Neural progenitor cell (in vitro differentiated cells): ENCODE measurements around the gene EEF1AKMT3. TPM values are rescaled to one million over a fixed set of nuclear protein-coding genes. Genes with fewer than 3 reads are reported as not detected.
A peak's percentile ranks its signal among the peaks of the same experiment; 100 is the strongest.

Experiments used
- DNase-seq: peaks from one replicate; pipeline ENCODE4 v3.0.0-alpha.2; 2016; ENCODE audit warnings: low spot score
- H2AFZ ChIP-seq: fragments of 200-600 bp; sonication (generic); replicated peaks from 2 replicates; pipeline ENCODE4 v1.6.1; 2016; ENCODE audit warnings: antibody characterized with exemption
- H3F3A ChIP-seq: fragments of 200-600 bp; sonication (generic); 2 replicates; pipeline ENCODE4 v1.6.1; 2016; ENCODE audit warnings: antibody characterized with exemption, low read depth
- H3K27ac ChIP-seq: fragments of 200-600 bp; sonication (generic); 2 replicates; pipeline ENCODE4 v1.5.1; 2016; ENCODE audit warnings: mild to moderate bottlenecking
- H3K27me3 ChIP-seq: fragments of 200-600 bp; sonication (generic); 2 replicates; pipeline ENCODE4 v1.6.1; 2016; ENCODE audit warnings: mild to moderate bottlenecking, moderate library complexity
- H3K36me3 ChIP-seq: fragments of 200-600 bp; sonication (generic); 2 replicates; pipeline ENCODE4 v1.5.1; 2016
- H3K4me1 ChIP-seq: fragments of 200-600 bp; sonication (generic); 2 replicates; pipeline ENCODE4 v1.6.1; 2016; ENCODE audit warnings: mixed run types
- H3K4me2 ChIP-seq: fragments of 200-600 bp; sonication (generic); 2 replicates; pipeline ENCODE4 v1.6.1; 2016
- H3K4me3 ChIP-seq: fragments of 200-600 bp; sonication (generic); 2 replicates; pipeline ENCODE4 v1.5.1; 2016
- H3K79me2 ChIP-seq: fragments of 200-600 bp; sonication (generic); 2 replicates; pipeline ENCODE4 v1.6.1; 2016; ENCODE audit warnings: low read depth
- H3K9ac ChIP-seq: fragments of 200-600 bp; sonication (generic); 2 replicates; pipeline ENCODE4 v1.6.1; 2016
- H3K9me3 ChIP-seq: fragments of 200-600 bp; sonication (generic); 2 replicates; pipeline ENCODE4 v1.5.1; 2016; ENCODE audit warnings: low read depth
- H4K20me1 ChIP-seq: fragments of 200-600 bp; sonication (generic); 2 replicates; pipeline ENCODE4 v1.6.1; 2016; ENCODE audit warnings: low read depth
- H3K27ac Mint-ChIP-seq: 3 replicates; pipeline ENCODE4 v1.8.0; 2021; ENCODE audit warnings: mixed read lengths
- H3K27me3 Mint-ChIP-seq: 2 replicates; pipeline ENCODE4 v1.8.0; 2022; ENCODE audit warnings: low read depth, mild to moderate bottlenecking, inconsistent platforms, moderate library complexity, mixed read lengths; ENCODE audit not compliant: insufficient read depth
- H3K36me3 Mint-ChIP-seq: 3 replicates; pipeline ENCODE4 v1.8.0; 2021; ENCODE audit warnings: mixed read lengths
- H3K4me1 Mint-ChIP-seq: 3 replicates; pipeline ENCODE4 v1.8.0; 2021; ENCODE audit warnings: mixed read lengths
- H3K4me3 Mint-ChIP-seq: 3 replicates; pipeline ENCODE4 v1.8.0; 2021; ENCODE audit warnings: mild to moderate bottlenecking, moderate library complexity, mixed read lengths
- H3K9me3 Mint-ChIP-seq: 3 replicates; pipeline ENCODE4 v1.8.0; 2020; ENCODE audit warnings: mixed read lengths
- EZH2 ChIP-seq: fragments of 200-600 bp; sonication (generic); IDR thresholded peaks from 2 replicates; pipeline ENCODE4 v1.6.1; 2017; ENCODE audit warnings: antibody characterized with exemption, mild to moderate bottlenecking, moderate library complexity
- EZH2phosphoT487 ChIP-seq: fragments of 200-600 bp; sonication (generic); IDR thresholded peaks from 2 replicates; pipeline ENCODE4 v1.6.1; 2017; ENCODE audit warnings: antibody characterized with exemption
- microRNA counts: library from miRNA; unstranded; fragments of <30 nt; microRNA quantifications from one replicate; lab custom pipeline; 2016
- microRNA-seq: library from miRNA; unstranded; fragments of <30 nt; microRNA quantifications from one replicate; pipeline ENCODE4, GENCODE V29; 2016
- small RNA-seq: library from RNA; depleted of rRNA; stranded (forward); fragments of <200 nt; gene quantifications from one replicate; pipeline ENCODE3, GENCODE V24; 2015
- total RNA-seq: library from RNA; depleted of rRNA; stranded (reverse); fragments of >200 nt; gene quantifications from 2 replicates; pipeline ENCODE4 v1.2.3, GENCODE V29; 2015; ENCODE audit warnings: low replicate concordance
- TF ChIP-seq, protein P1 (sequence below): fragments of 200-600 bp; sonication (generic); IDR thresholded peaks from 2 replicates; pipeline ENCODE4 v1.5.1; 2017; ENCODE audit warnings: antibody characterized with exemption, mild to moderate bottlenecking

Gene EEF1AKMT3
- total RNA-seq, 1 donor from 2014 or later = 2.1 TPM

DNA sequence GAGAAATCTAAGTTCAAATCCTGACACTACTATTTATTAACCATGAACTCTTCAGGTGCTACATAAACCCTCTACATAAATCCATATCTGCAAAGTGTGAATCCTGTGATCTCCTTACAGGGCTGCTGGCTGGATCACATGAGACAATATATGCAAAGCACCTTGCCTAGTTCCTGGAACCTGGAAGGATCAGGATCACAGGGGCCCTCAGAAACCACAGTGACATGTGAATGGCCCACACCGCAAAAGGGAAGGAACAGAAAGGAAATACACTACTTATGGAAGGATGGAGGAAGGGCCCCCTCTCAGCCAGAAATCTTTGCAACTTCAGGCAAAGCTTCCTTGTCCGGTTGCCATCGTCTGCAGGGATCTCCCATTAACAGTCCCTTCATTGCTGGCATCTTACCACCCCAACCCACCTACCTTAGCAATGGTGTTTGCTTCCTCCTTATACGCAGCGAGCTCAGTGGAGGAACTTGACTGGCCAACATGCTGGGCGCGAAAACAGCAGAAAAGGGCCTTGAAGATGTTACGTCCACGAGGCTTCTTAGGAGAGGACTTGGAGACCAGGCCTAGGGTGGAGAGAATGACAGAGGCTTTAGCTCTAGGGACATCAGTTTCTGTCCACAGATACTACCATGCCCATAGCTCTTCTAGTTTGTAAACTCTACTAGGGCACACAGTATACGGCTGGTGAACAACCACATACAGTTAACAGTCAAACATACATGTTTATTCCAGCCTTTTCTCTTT, 56.8 kb downstream of the EEF1AKMT3 start:
- DNase-seq = no peak
- Mint-ChIP-seq H3K27ac (no peak overlapping the region), H3K36me3 (peaks cover 26% of the 10 kb centered on the region), H3K4me1 (peaks cover 30% of the 10 kb centered on the region), H3K9me3 (no peaks in the 10 kb centered on the region), H3K27me3 (peaks cover 8% of the 10 kb centered on the region), H3K4me3 (no peak overlapping the region)
- Histone ChIP-seq H3F3A (peaks cover 28% of the 10 kb centered on the region), H3K4me3 (no peak overlapping the region), H3K9ac (no peak overlapping the region), H3K4me1 (peaks cover 27% of the 10 kb centered on the region), H3K27ac (no peak overlapping the region), H3K36me3 (no peaks in the 10 kb centered on the region), H3K79me2 (peaks cover 49% of the 10 kb centered on the region), H3K27me3 (no peaks in the 10 kb centered on the region), H4K20me1 (peaks cover 79% of the 10 kb centered on the region), H3K9me3 (no peaks in the 10 kb centered on the region), H3K4me2 (no peak overlapping the region), H2AFZ (no peak overlapping the region)
- TF ChIP-seq EZH2 (no peak), EZH2phosphoT487 (no peak)
- TF ChIP-seq, protein P1, sequence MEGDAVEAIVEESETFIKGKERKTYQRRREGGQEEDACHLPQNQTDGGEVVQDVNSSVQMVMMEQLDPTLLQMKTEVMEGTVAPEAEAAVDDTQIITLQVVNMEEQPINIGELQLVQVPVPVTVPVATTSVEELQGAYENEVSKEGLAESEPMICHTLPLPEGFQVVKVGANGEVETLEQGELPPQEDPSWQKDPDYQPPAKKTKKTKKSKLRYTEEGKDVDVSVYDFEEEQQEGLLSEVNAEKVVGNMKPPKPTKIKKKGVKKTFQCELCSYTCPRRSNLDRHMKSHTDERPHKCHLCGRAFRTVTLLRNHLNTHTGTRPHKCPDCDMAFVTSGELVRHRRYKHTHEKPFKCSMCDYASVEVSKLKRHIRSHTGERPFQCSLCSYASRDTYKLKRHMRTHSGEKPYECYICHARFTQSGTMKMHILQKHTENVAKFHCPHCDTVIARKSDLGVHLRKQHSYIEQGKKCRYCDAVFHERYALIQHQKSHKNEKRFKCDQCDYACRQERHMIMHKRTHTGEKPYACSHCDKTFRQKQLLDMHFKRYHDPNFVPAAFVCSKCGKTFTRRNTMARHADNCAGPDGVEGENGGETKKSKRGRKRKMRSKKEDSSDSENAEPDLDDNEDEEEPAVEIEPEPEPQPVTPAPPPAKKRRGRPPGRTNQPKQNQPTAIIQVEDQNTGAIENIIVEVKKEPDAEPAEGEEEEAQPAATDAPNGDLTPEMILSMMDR = no peak

DNA sequence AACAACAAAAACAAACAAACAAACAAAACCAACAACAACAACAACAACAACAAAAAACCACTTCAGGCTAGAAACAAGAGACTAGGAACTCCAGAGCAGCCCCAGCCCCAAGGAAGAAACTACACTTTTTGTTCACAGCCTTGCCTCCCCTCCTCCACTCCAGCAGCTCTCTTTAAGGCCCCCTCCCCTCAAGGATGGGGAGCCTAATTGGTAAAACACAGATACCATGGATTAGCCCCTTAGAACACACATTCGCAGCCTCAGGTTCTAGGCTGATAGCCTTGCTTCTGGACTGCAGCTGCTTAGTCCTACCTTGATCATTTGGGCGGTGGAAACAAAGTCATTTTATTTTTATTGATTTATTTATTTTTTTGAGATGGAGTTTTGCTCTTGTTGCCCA, 58.0 kb downstream of the EEF1AKMT3 start:
- H3K4me1 ChIP-seq = peaks cover 37% of the 10 kb centered on the region
- H3K4me2 ChIP-seq = no peak overlapping the region
- H3K27me3 Mint-ChIP-seq = peaks cover 7% of the 10 kb centered on the region
- H3F3A ChIP-seq = peaks cover 37% of the 10 kb centered on the region
- H3K27ac ChIP-seq = no peak overlapping the region
- H3K27ac Mint-ChIP-seq = no peak overlapping the region
- no peak overlapping the region for H3K9ac ChIP-seq
- H3K36me3 ChIP-seq = no peaks in the 10 kb centered on the region
- peaks cover 37% of the 10 kb centered on the region for H3K4me1 Mint-ChIP-seq
- H2AFZ ChIP-seq = no peak overlapping the region
- TF ChIP-seq EZH2phosphoT487 (no peak), EZH2 (no peak)
- TF ChIP-seq, protein P1 = no peak
- peaks cover 60% of the 10 kb centered on the region for H3K79me2 ChIP-seq
- H3K4me3 Mint-ChIP-seq = peak overlapping the region; percentile 58
- H3K4me3 ChIP-seq = no peak overlapping the region
- H4K20me1 ChIP-seq = peaks cover 88% of the 10 kb centered on the region
- H3K9me3 Mint-ChIP-seq = no peaks in the 10 kb centered on the region
- DNase-seq = no peak
- H3K27me3 ChIP-seq = no peaks in the 10 kb centered on the region
- H3K36me3 Mint-ChIP-seq = peaks cover 23% of the 10 kb centered on the region
- no peaks in the 10 kb centered on the region for H3K9me3 ChIP-seq

MicroRNA genes within 50 kb of the gene (microRNA counts, 767-probe panel; counts per million panel counts)
- 9,015 counts per million, percentile 96 among the panel's probes with 10 or more counts for microRNA hsa-miR-26a-5p (lab: Ali Mortazavi, UCI)

Small RNA genes within 50 kb of the gene (microRNA-seq; reads per million reads assigned to microRNA genes)
- gene MIR26A2 = 11.3 reads per million, percentile 40 among the genes with 10 or more reads in this experiment
- not detected for gene MIR6759

Small RNA genes within 50 kb of the gene (small RNA-seq; reads per million reads assigned to genes)
- gene MIR26A2 (not detected), gene RNU6-1083P (not detected)

Other genes starting within 250 kb of the EEF1AKMT3 start
- 3.6 and 5.4 TPM in 2 replicates for gene MBD6, start 249.8 kb upstream of the EEF1AKMT3 start, total RNA-seq
- 147 and 192 TPM in 2 replicates for gene DCTN2, start 225.4 kb upstream of the EEF1AKMT3 start, total RNA-seq
- gene KIF5A, start 222.6 kb upstream of the EEF1AKMT3 start, total RNA-seq = 7.9 and 8.6 TPM in 2 replicates
- 15.5 and 23.4 TPM in 2 replicates for gene PIP4K2C, start 181.4 kb upstream of the EEF1AKMT3 start, total RNA-seq
- gene DTX3, start 167.8 kb upstream of the EEF1AKMT3 start, total RNA-seq = 56.4 and 67.9 TPM in 2 replicates
- 17.3 and 27.3 TPM in 2 replicates for gene ARHGEF25, start 161.2 kb upstream of the EEF1AKMT3 start, total RNA-seq
- 0.28 and 1.1 TPM in 2 replicates for gene B4GALNT1, start 139.4 kb upstream of the EEF1AKMT3 start, total RNA-seq
- 107 and 113 TPM in 2 replicates for gene OS9, start 78.5 kb upstream of the EEF1AKMT3 start, total RNA-seq
- 1.7 and 2.7 TPM in 2 replicates for gene AGAP2, start 33.9 kb upstream of the EEF1AKMT3 start, total RNA-seq
- 57.6 and 61.3 TPM in 2 replicates for gene TSPAN31, start 27.6 kb upstream of the EEF1AKMT3 start, total RNA-seq
- gene CDK4, start 20.3 kb upstream of the EEF1AKMT3 start, total RNA-seq = 169 and 348 TPM in 2 replicates
- gene MARCHF9, start 17.5 kb upstream of the EEF1AKMT3 start, total RNA-seq = 8.1 and 11.9 TPM in 2 replicates
- 0.17 and 0.99 TPM in 2 replicates for gene CYP27B1, start 5.5 kb upstream of the EEF1AKMT3 start, total RNA-seq
- 4.5 and 5.6 TPM in 2 replicates for gene METTL1, start 509 bp upstream of the EEF1AKMT3 start, total RNA-seq
- gene TSFM, start 10.2 kb downstream of the EEF1AKMT3 start, total RNA-seq = 18.1 and 19.0 TPM in 2 replicates
- 0.12 and 0.37 TPM in 2 replicates for gene AVIL, start 46.1 kb downstream of the EEF1AKMT3 start, total RNA-seq
- gene CTDSP2, start 74.1 kb downstream of the EEF1AKMT3 start, total RNA-seq = 43.6 and 73.2 TPM in 2 replicates
- 6.3 and 11.4 TPM in 2 replicates for gene ATP23, start 169.0 kb downstream of the EEF1AKMT3 start, total RNA-seq